ENCODE results near the gene RBMS3. TPM values are rescaled to one million over a fixed set of nuclear protein-coding genes. Genes with fewer than 3 reads are reported as not detected.

The RBMS3 gene
- total RNA-seq, 1 experiment from 2014 or later: 74.2 TPM

- Mint-ChIP-seq H3K27me3 (ENCODE audit: insufficient read depth, unreplicated experiment) (no peaks in the 10 kb centered on the region), H3K4me3 (ENCODE audit: unreplicated experiment) (no peak overlapping the region), H3K36me3 (ENCODE audit: insufficient read depth, unreplicated experiment) (peaks cover 30% of the 10 kb centered on the region), H3K9me3 (ENCODE audit: unreplicated experiment) (peaks cover 15% of the 10 kb centered on the region), H3K27ac (ENCODE audit: low read depth, unreplicated experiment) (no peak overlapping the region), H3K4me1 (ENCODE audit: insufficient read depth, unreplicated experiment) (no peaks in the 10 kb centered on the region)
- intact Hi-C loops (cut with micrococcal nuclease): no loop called here
- ChIA-PET CTCF (no interaction called here), POLR2A (no interaction called here)
- no peak for DNase-seq (ENCODE audit: unreplicated experiment)
- no peak for TF ChIP-seq CTCF (IDR thresholded peaks at IDR 0.05; ENCODE audit: unreplicated experiment)
- no TSS peak for BruUV-seq (replicated peaks)
Observed at GRCh38 chr3:29441422-29441821, 160.6 kb downstream of the RBMS3 start.

GRCh38 chr3:29447946-29448627, 167.2 kb downstream of the RBMS3 start:
- Mint-ChIP-seq H3K4me3 (ENCODE audit: unreplicated experiment) (no peak overlapping the region), H3K27me3 (ENCODE audit: insufficient read depth, unreplicated experiment) (no peaks in the 10 kb centered on the region), H3K9me3 (ENCODE audit: unreplicated experiment) (peaks cover 7% of the 10 kb centered on the region), H3K27ac (ENCODE audit: low read depth, unreplicated experiment) (no peak overlapping the region), H3K36me3 (ENCODE audit: insufficient read depth, unreplicated experiment) (peaks cover 16% of the 10 kb centered on the region), H3K4me1 (ENCODE audit: insufficient read depth, unreplicated experiment) (peaks cover 3% of the 10 kb centered on the region)
- ChIA-PET POLR2A (no interaction called here), CTCF (no interaction called here)
- intact Hi-C loops (cut with micrococcal nuclease): no loop called here
- BruUV-seq (replicated peaks): no TSS peak
- no peak for TF ChIP-seq CTCF (IDR thresholded peaks at IDR 0.05; ENCODE audit: unreplicated experiment)
- no peak for DNase-seq (ENCODE audit: unreplicated experiment)

GRCh38 chr3:29451920-29452319, 171.0 kb downstream of the RBMS3 start:
- Mint-ChIP-seq H3K9me3 (ENCODE audit: unreplicated experiment) (no peaks in the 10 kb centered on the region), H3K36me3 (ENCODE audit: insufficient read depth, unreplicated experiment) (peaks cover 16% of the 10 kb centered on the region), H3K4me1 (ENCODE audit: insufficient read depth, unreplicated experiment) (peaks cover 15% of the 10 kb centered on the region), H3K27me3 (ENCODE audit: insufficient read depth, unreplicated experiment) (no peaks in the 10 kb centered on the region), H3K4me3 (ENCODE audit: unreplicated experiment) (no peak overlapping the region), H3K27ac (ENCODE audit: low read depth, unreplicated experiment) (no peak overlapping the region)
- no peak for DNase-seq (ENCODE audit: unreplicated experiment)
- intact Hi-C loops (cut with micrococcal nuclease): no loop called here
- TF ChIP-seq CTCF (IDR thresholded peaks at IDR 0.05; ENCODE audit: unreplicated experiment): no peak
- ChIA-PET POLR2A (interaction anchor here (2.1 kb wide), 2 partner anchors 15 to 22 kb away, joined by 4 to 10 read pairs; no protein-coding TSS in a partner anchor), CTCF (interaction anchor here (0.9 kb wide), 1 partner anchor 52 kb away, joined by 4 read pairs; no protein-coding TSS in a partner anchor)
- BruUV-seq (replicated peaks): no TSS peak

GRCh38 chr3:29452934-29453283, 172.0 kb downstream of the RBMS3 start:
- POLR2A ChIA-PET: interaction anchor here (0.6 to 2.1 kb wide), 3 partner anchors 10 to 25 kb away, joined by 3 to 10 read pairs (median 3); no protein-coding TSS in a partner anchor
- TF ChIP-seq CTCF (IDR thresholded peaks at IDR 0.05; ENCODE audit: unreplicated experiment): no peak
- no peaks in the 10 kb centered on the region for H3K9me3 Mint-ChIP-seq (ENCODE audit: unreplicated experiment)
- H3K4me3 Mint-ChIP-seq (ENCODE audit: unreplicated experiment): no peak overlapping the region
- no peaks in the 10 kb centered on the region for H3K27me3 Mint-ChIP-seq (ENCODE audit: insufficient read depth, unreplicated experiment)
- CTCF ChIA-PET: no interaction called here
- H3K4me1 Mint-ChIP-seq (ENCODE audit: insufficient read depth, unreplicated experiment): peaks cover 22% of the 10 kb centered on the region
- H3K27ac Mint-ChIP-seq (ENCODE audit: low read depth, unreplicated experiment): no peak overlapping the region
- no peak for DNase-seq (ENCODE audit: unreplicated experiment)
- intact Hi-C loops (cut with micrococcal nuclease): no loop called here
- peaks cover 13% of the 10 kb centered on the region for H3K36me3 Mint-ChIP-seq (ENCODE audit: insufficient read depth, unreplicated experiment)
- no TSS peak for BruUV-seq (replicated peaks)

Measured in MCF 10A (cell line).